ENCODE measurements around the gene CFAP299. TPM values are rescaled to one million over a fixed set of nuclear protein-coding genes. Genes with fewer than 3 reads are reported as not detected.
"Not testable (repeated sequence)": the region's sequence is repeated elsewhere in the genome, so short reads cannot be mapped to it uniquely, and the experiment has no call there.

CFAP299 gene
- polyA plus RNA-seq, 2 of the 4 experiments (the other 2 are of a cell fraction): not detected

DNA sequence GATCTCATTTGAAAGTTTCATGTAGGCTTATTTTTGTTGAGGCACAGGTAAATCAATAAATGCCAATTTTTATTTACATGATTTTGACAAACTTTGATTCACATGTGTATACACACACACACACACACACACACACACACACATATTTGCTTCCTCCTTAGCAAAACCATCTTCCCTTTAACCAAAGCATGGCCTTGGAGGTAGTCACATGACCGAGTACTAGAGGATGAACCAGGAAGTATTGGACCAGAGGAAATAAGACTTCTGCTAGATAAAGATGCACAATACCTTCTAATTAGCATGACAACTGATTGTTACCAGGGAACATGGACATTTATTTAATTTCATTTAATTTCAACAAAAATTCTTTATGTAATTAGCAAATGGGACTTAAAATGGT lies 23.4 kb upstream of the CFAP299 start:
- H3K4me3 ChIP-seq: no peak overlapping the region
- TF ChIP-seq HOXA7 (CRISPR knock-in tag; IDR thresholded peaks at IDR 0.05): no peak
- DNase-seq (ENCODE audit: low read depth in 1 of 2, low spot score in 1 of 2) (no peak), FAIRE-seq (no peak), ATAC-seq (no peak)
- no peaks in the 10 kb centered on the region for H3K9me3 ChIP-seq
- POLR2A ChIA-PET: no interaction called here
- no peak overlapping the region for H3K27ac ChIP-seq
- CTCF ChIA-PET: no interaction called here
- WGBS (ENCODE audit: missing lambda C conversion rate): 18% methylated on average over 1 of the region's 1 CpG
- no peak overlapping the region for H3K4me2 ChIP-seq
- no peaks in the 10 kb centered on the region for H3K4me1 ChIP-seq

- no peak for FAIRE-seq
- Histone ChIP-seq H3K4me2 (no peak overlapping the region), H3K9me3 (no peaks in the 10 kb centered on the region), H3K27ac (no peak overlapping the region), H3K4me1 (no peaks in the 10 kb centered on the region), H3K4me3 (no peak overlapping the region)
- TF ChIP-seq CEBPB (IDR thresholded peaks at IDR 0.05) (no peak), HES2 (IDR thresholded peaks at IDR 0.05) (no peak)
- TF ChIP-seq, protein P1, sequence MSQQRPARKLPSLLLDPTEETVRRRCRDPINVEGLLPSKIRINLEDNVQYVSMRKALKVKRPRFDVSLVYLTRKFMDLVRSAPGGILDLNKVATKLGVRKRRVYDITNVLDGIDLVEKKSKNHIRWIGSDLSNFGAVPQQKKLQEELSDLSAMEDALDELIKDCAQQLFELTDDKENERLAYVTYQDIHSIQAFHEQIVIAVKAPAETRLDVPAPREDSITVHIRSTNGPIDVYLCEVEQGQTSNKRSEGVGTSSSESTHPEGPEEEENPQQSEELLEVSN (IDR thresholded peaks at IDR 0.05; ENCODE audit: borderline replicate concordance, low read depth): no peak
- no peak for ATAC-seq
- ChIA-PET CTCF (no interaction called here), POLR2A (no interaction called here)
- no peak for DNase-seq (ENCODE audit: low read depth in 1 of 2, low spot score in 1 of 2)
- WGBS (ENCODE audit: missing lambda C conversion rate): 37% methylated on average over 7 of the region's 7 CpGs
Measured at GRCh38 chr4:80313627-80314026, 21.9 kb upstream of the CFAP299 start.

- H3K4me2 ChIP-seq; DNase-seq (ENCODE audit: low read depth in 1 of 2, low spot score in 1 of 2); CTCF ChIA-PET; H3K27ac ChIP-seq; H3K4me1 ChIP-seq; POLR2A ChIA-PET; FAIRE-seq; ATAC-seq; H3K4me3 ChIP-seq; H3K9me3 ChIP-seq: not testable (repeated sequence)
Measured at GRCh38 chr4:80315848-80316247, 19.7 kb upstream of the CFAP299 start.

DNA sequence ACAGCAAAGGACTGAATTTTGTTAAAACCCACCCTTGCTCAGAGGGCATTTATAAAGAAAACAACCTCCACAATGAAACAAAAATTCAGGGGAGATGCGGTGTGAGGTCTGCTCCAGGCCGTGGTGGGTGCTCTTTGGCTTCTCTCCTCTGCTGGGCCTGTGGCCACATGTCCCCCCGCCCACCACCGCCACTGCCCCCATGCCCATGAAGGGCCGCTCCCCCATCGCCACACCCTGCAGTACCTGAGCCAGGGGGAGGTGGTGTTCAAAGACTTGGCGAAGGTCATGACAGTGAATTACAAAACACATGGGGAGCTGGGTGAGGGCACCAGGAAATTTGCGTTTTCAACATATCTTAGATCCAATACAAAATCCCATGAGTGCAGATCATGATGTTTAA lies 14.2 kb upstream of the CFAP299 start:
- POLR2A ChIA-PET: no interaction called here
- no peaks in the 10 kb centered on the region for H3K9me3 ChIP-seq
- no peak overlapping the region for H3K27ac ChIP-seq
- CTCF ChIA-PET: no interaction called here
- no peak for FAIRE-seq
- no peak for TF ChIP-seq RNF2 (IDR thresholded peaks at IDR 0.05; ENCODE audit: borderline replicate concordance, low read depth)
- WGBS (ENCODE audit: missing lambda C conversion rate): 74% methylated on average over 6 of the region's 8 CpGs
- no peak for ATAC-seq
- H3K4me1 ChIP-seq: no peaks in the 10 kb centered on the region
- no peak overlapping the region for H3K4me2 ChIP-seq
- DNase-seq (ENCODE audit: low read depth in 1 of 2, low spot score in 1 of 2): no peak
- H3K4me3 ChIP-seq: no peak overlapping the region

- no peaks in the 10 kb centered on the region for H3K4me1 ChIP-seq
- H3K4me2 ChIP-seq: no peak overlapping the region
- H3K27ac ChIP-seq: no peak overlapping the region
- ATAC-seq (no peak), DNase-seq (ENCODE audit: low read depth in 1 of 2, low spot score in 1 of 2) (no peak), FAIRE-seq (no peak)
- TF ChIP-seq CBX8 (IDR thresholded peaks at IDR 0.05) (no peak), HOXB13 (CRISPR knock-in tag; IDR thresholded peaks at IDR 0.05; ENCODE audit: low read depth) (no peak), PHF8 (IDR thresholded peaks at IDR 0.05; ENCODE audit: borderline replicate concordance, low read depth) (no peak), NR3C1 (IDR thresholded peaks at IDR 0.05) (no peak)
- no peaks in the 10 kb centered on the region for H3K9me3 ChIP-seq
- CTCF ChIA-PET: no interaction called here
- POLR2A ChIA-PET: no interaction called here
- H3K4me3 ChIP-seq: no peak overlapping the region
- WGBS (ENCODE audit: missing lambda C conversion rate): 37% methylated on average over 4 of the region's 4 CpGs
Measured at GRCh38 chr4:80321776-80322175, 13.8 kb upstream of the CFAP299 start.

DNA sequence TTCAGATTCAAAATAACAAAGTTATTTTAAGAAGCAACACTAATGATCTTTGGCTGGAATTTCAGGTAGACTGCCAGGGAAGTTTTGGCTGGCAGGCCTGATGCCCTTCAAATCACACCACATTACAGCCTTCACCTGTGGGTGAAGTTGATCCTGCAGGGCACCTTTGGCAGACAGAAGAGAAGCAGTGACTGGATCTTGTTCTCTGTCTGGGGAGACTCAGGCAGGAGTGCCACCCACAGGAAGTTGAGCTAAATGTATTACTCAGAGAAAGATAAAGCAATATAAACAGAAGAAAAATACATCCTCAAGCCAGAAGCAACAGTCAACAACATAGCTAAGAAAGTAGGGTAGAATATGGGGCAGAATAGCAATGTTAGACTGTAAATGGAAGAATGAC lies 12.8 kb upstream of the CFAP299 start:
- Histone ChIP-seq H3K4me1 (no peaks in the 10 kb centered on the region), H3K9me3 (no peaks in the 10 kb centered on the region), H3K27ac (no peak overlapping the region), H3K4me3 (no peak overlapping the region), H3K4me2 (no peak overlapping the region)
- DNase-seq (ENCODE audit: low read depth in 1 of 2, low spot score in 1 of 2) (no peak), ATAC-seq (0 out of 6 replicates have a peak, but pooled peaks of 1 of the 2 experiments have one; percentile 19), FAIRE-seq (no peak)
- POLR2A ChIA-PET: no interaction called here
- CTCF ChIA-PET: interaction anchor here (0.9 to 1.1 kb wide), 2 partner anchors 102 to 121 kb away, joined by 3 to 13 read pairs; no protein-coding TSS in a partner anchor
- 0 out of 5 replicates have a peak, but pooled peaks of 1 of the 2 experiments have one; percentile 26 for TF ChIP-seq RAD21 (conservative IDR thresholded peaks at IDR 0.05 in 1 of 2, IDR thresholded peaks at IDR 0.05 in 1 of 2)
- TF ChIP-seq HES2 (IDR thresholded peaks at IDR 0.05): no peak

All from A549 (cell line).